Breast epithelium (tissue), 4 donors: ENCODE measurements around the gene CD8B2. TPM values are rescaled to one million over a fixed set of nuclear protein-coding genes. Genes with fewer than 3 reads are reported as not detected.

ENCODE experiments used
- DNase-seq, 2 donors: peaks; one replicate each; pipeline ENCODE4 v3.0.0-alpha.2; 2019; ENCODE audit warnings: low spot score in 2 of 2
- H3K27ac ChIP-seq, 2 donors: fragments of 200-600 bp; sonication (generic) in 1 of 2; one replicate each; pipeline ENCODE4 v1.5.1; 2016 to 2019; ENCODE audit warnings: mild to moderate bottlenecking in 1 of 2
- H3K27me3 ChIP-seq, 2 donors: fragments of 200-600 bp; sonication (generic) in 1 of 2; one replicate each; pipeline versions ENCODE4 v1.5.1 to v1.6.0; 2017 to 2019; ENCODE audit warnings: control low read depth in 1 of 2, mild to moderate bottlenecking in 1 of 2
- H3K36me3 ChIP-seq: fragments of 200-600 bp; one replicate; pipeline ENCODE4 v1.5.1; 2019
- H3K4me1 ChIP-seq, 2 donors: fragments of 200-600 bp; sonication (generic); one replicate each; pipeline ENCODE4 v1.5.1; 2016 to 2019; ENCODE audit warnings: control low read depth in 1 of 2
- H3K4me3 ChIP-seq, 3 donors: fragments of 200-600 bp; sonication (generic); 1 replicate in 2 of 3; 2 replicates in 1 of 3; pipeline ENCODE4 v1.5.1; 2016 to 2019; ENCODE audit warnings: mild to moderate bottlenecking in 3 of 3, moderate library complexity in 2 of 3
- H3K9me3 ChIP-seq, 2 donors: fragments of 200-600 bp; sonication (generic) in 1 of 2; one replicate each; pipeline ENCODE4 v1.5.1; 2016 to 2019; ENCODE audit warnings: control low read depth in 1 of 2
- POLR2A ChIP-seq: fragments of 450-650 bp; IDR thresholded peaks from one replicate; pipeline ENCODE4 v1.6.1; 2016; ENCODE audit warnings: antibody characterized with exemption, mild to moderate bottlenecking, moderate library complexity
- POLR2AphosphoS5 ChIP-seq, 3 donors: sonication (generic); formaldehyde crosslinking; IDR thresholded peaks; one replicate each; pipeline ENCODE4 v1.6.1; 2017; ENCODE audit warnings: antibody characterized with exemption in 3 of 3
- intact Hi-C: fragments of 100-400 bp; cut with DNase I; formaldehyde crosslinking; loops from one replicate; pipeline ENCODE4 v1.15.1; 2023; ENCODE audit warnings: low total_unique reads
- total RNA-seq, 3 donors: library from RNA; depleted of rRNA; stranded (reverse); fragments of >200 nt; gene quantifications; one replicate each; pipeline ENCODE4 v1.1.0, GENCODE V29; 2016
- TF ChIP-seq, protein P1 (sequence below), 3 donors: fragments of 450-650 bp; IDR thresholded peaks; one replicate each; pipeline ENCODE4 v1.5.1; 2016 to 2017; ENCODE audit warnings: antibody characterized with exemption in 3 of 3, mild to moderate bottlenecking in 3 of 3, moderate library complexity in 3 of 3

The CD8B2 gene
- total RNA-seq, 3 donors from 2014 or later, result under 0.01 to 0.29 TPM; not detected in 1

DNA sequence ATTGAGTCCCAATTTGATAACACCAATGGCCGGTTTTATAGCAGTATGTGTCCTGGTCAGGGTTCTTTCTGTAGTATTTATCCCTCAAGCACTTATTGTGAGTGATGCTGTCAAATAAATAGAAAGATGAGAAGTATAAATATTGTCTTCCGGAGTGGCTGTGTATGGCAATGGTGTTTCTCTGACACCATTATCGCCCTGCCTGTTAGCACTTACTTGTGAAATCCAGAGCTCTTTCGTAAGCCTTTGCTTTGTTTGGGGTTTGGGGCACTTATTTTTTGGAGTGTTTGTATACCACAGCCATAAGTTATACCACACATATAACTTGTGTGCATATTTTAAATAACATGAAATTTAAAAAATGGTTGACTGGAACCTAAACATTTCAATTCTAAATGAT is 29.3 kb downstream of the CD8B2 start:
- Histone ChIP-seq H3K4me1 (no peaks in the 10 kb centered on the region), H3K4me3 (no peak overlapping the region), H3K27me3 (no peaks in the 10 kb centered on the region), H3K27ac (no peak overlapping the region), H3K9me3 (no peaks in the 10 kb centered on the region), H3K36me3 (no peaks in the 10 kb centered on the region)
- intact Hi-C loops, result no loop called here
- TF ChIP-seq POLR2AphosphoS5 (IDR thresholded peaks at IDR 0.05) (no peak), POLR2A (no peak)
- TF ChIP-seq, protein P1, sequence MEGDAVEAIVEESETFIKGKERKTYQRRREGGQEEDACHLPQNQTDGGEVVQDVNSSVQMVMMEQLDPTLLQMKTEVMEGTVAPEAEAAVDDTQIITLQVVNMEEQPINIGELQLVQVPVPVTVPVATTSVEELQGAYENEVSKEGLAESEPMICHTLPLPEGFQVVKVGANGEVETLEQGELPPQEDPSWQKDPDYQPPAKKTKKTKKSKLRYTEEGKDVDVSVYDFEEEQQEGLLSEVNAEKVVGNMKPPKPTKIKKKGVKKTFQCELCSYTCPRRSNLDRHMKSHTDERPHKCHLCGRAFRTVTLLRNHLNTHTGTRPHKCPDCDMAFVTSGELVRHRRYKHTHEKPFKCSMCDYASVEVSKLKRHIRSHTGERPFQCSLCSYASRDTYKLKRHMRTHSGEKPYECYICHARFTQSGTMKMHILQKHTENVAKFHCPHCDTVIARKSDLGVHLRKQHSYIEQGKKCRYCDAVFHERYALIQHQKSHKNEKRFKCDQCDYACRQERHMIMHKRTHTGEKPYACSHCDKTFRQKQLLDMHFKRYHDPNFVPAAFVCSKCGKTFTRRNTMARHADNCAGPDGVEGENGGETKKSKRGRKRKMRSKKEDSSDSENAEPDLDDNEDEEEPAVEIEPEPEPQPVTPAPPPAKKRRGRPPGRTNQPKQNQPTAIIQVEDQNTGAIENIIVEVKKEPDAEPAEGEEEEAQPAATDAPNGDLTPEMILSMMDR (IDR thresholded peaks at IDR 0.05), result no peak
- DNase-seq, result no peak

DNA sequence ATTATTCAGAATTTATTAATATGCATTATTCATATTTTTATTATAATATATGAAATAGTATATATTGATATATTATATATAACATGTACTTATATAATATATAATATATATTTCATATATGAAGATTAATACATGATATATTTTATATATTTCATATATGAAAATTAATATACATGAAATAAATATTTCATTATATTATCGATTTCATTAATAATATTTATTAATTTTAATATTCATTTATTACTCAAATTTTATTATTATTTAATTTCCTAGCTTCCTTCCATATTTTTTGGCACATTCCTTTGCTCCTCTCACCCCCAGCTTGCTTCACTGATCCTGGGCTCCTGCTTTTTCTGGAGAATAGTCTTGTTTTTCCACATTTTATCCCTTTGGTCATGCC is 29.7 kb downstream of the CD8B2 start:
- no peaks in the 10 kb centered on the region for H3K4me1 ChIP-seq
- H3K27ac ChIP-seq, result no peak overlapping the region
- TF ChIP-seq POLR2AphosphoS5 (IDR thresholded peaks at IDR 0.05) (no peak), POLR2A (no peak)
- TF ChIP-seq, protein P1 (IDR thresholded peaks at IDR 0.05), result no peak
- H3K36me3 ChIP-seq, result no peaks in the 10 kb centered on the region
- H3K9me3 ChIP-seq, result no peaks in the 10 kb centered on the region
- H3K4me3 ChIP-seq, result no peak overlapping the region
- intact Hi-C loops, result no loop called here
- DNase-seq, result no peak
- H3K27me3 ChIP-seq, result no peaks in the 10 kb centered on the region

DNA sequence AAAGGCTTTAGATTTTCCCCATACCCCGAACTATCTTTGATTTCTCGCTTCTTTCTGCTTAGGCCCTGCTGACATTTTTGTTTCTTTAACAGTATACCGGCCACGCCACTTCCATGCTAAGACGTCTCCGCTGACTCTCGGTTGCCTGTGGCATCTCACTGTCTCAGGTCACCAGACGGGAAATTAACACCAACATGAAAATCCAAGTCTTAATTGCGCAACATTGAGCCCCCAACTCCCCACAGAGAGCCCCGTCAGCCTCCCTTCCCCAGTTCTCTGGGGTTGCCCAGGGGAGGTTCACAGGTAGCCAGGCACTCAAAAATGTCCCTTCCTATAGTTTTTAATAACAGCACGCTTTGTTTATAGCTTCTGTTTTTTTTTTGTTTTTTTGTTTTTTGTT is 30.2 kb downstream of the CD8B2 start:
- no peak for TF ChIP-seq POLR2A
- no peak for TF ChIP-seq POLR2AphosphoS5 (IDR thresholded peaks at IDR 0.05)
- TF ChIP-seq, protein P1 (IDR thresholded peaks at IDR 0.05), result no peak
- Histone ChIP-seq H3K4me3 (no peak overlapping the region), H3K27ac (no peak overlapping the region), H3K4me1 (no peaks in the 10 kb centered on the region), H3K9me3 (no peaks in the 10 kb centered on the region), H3K27me3 (no peaks in the 10 kb centered on the region), H3K36me3 (no peaks in the 10 kb centered on the region)
- intact Hi-C loops, result no loop called here
- no peak for DNase-seq

DNA sequence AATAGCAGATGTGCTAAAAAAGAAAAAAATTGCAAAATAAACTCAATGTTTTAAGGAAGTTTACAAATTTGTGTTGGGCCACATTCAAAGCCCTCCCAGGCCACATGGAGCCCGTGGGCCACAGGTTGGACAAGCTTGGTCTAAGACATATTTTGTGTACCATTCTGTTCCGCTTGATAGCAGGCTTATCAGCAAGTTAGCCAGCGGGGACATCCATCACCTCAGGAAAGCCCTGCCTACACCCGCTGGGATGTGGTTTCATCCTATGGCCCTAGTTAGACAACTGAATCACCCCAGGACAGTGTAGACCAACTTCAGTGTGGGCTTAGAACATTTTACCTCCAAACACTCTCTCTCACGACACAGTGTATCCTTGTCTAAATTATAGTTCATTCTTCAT is 32.6 kb downstream of the CD8B2 start:
- intact Hi-C loops, result loop anchor here (5.0 kb wide), 1 partner anchor 1302 kb away; no protein-coding TSS in a partner anchor
- Histone ChIP-seq H3K27ac (no peak overlapping the region), H3K4me1 (no peaks in the 10 kb centered on the region), H3K9me3 (no peaks in the 10 kb centered on the region), H3K4me3 (no peak overlapping the region), H3K27me3 (no peaks in the 10 kb centered on the region), H3K36me3 (no peaks in the 10 kb centered on the region)
- TF ChIP-seq, protein P1 (IDR thresholded peaks at IDR 0.05), result no peak
- TF ChIP-seq POLR2A (no peak), POLR2AphosphoS5 (IDR thresholded peaks at IDR 0.05) (no peak)
- DNase-seq, result no peak

DNA sequence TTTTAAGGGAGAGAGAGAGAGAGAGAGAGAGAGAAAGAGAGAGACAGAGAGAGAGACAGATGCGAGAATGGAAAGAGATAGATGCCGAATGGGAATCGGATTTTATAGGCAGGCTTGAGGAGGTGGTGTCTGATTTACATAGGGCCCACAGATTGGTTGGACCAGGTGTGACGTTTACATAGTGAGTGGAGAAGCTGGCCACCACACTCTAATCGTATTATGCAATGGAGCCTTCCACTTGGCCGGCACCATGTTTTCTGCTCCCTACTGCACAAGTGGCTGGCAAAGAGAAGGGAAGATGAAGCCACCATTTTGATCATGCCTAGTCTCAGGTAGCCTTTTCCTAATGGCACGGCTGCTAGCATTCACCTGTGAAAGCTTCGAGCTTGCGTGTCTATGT is 33.9 kb downstream of the CD8B2 start:
- H3K4me3 ChIP-seq, result no peak overlapping the region
- no peaks in the 10 kb centered on the region for H3K4me1 ChIP-seq
- TF ChIP-seq POLR2A, result no peak
- TF ChIP-seq, protein P1 (IDR thresholded peaks at IDR 0.05), result no peak
- TF ChIP-seq POLR2AphosphoS5 (IDR thresholded peaks at IDR 0.05), result no peak
- no peak overlapping the region for H3K27ac ChIP-seq
- intact Hi-C loops, result loop anchor here (5.0 kb wide), 1 partner anchor 1304 kb away; no protein-coding TSS in a partner anchor
- H3K36me3 ChIP-seq, result no peaks in the 10 kb centered on the region
- DNase-seq, result no peak
- no peaks in the 10 kb centered on the region for H3K9me3 ChIP-seq
- no peaks in the 10 kb centered on the region for H3K27me3 ChIP-seq
